ENCODE results near the gene DAZAP2.
"Not testable (repeated sequence)": the region's sequence is repeated elsewhere in the genome, so short reads cannot be mapped to it uniquely, and the experiment has no call there.

DAZAP2 gene

GRCh38 chr12:51253276-51253675, 14.7 kb downstream of the DAZAP2 start:
- DNase-seq, result no peak
- no peak overlapping the region for H2AFZ ChIP-seq (ENCODE audit: low read length)
- no peak overlapping the region for H3K9ac ChIP-seq (ENCODE audit: low read length)

GRCh38 chr12:51254536-51254935, 15.9 kb downstream of the DAZAP2 start:
- H3K27me3 ChIP-seq (replicated peaks; ENCODE audit: insufficient read depth, low read length), result no peaks in the 10 kb centered on the region
- no peaks in the 10 kb centered on the region for H3F3A ChIP-seq (ENCODE audit: insufficient read depth, low read length)
- H3K27ac ChIP-seq (ENCODE audit: low read length), result no peak overlapping the region
- H3K9me2 ChIP-seq (replicated peaks; ENCODE audit: insufficient read depth, low read length), result no peaks in the 10 kb centered on the region
- H4K20me1 ChIP-seq (ENCODE audit: insufficient read depth, low read length), result no peaks in the 10 kb centered on the region
- H3K4me1 ChIP-seq (ENCODE audit: low read length), result no peaks in the 10 kb centered on the region
- H3K36me3 ChIP-seq (replicated peaks; ENCODE audit: insufficient read depth, low read length), result no peaks in the 10 kb centered on the region
- H3K4me3 ChIP-seq (ENCODE audit: low read length), result no peak overlapping the region
- DNase-seq, result no peak
- H2AFZ ChIP-seq (ENCODE audit: low read length), result no peak overlapping the region
- TF ChIP-seq EZH2 (optimal IDR thresholded peaks at IDR 0.05; ENCODE audit: low read depth, low read length), result no peak
- no peak overlapping the region for H3K9ac ChIP-seq (ENCODE audit: low read length)
- no peaks in the 10 kb centered on the region for H3K9me3 ChIP-seq (replicated peaks; ENCODE audit: insufficient read depth, low read length)
- H3K79me2 ChIP-seq (ENCODE audit: low read length), result no peaks in the 10 kb centered on the region
- no peak overlapping the region for H3K4me2 ChIP-seq (ENCODE audit: low read depth, low read length)

More at GRCh38 chr12:51253276-51253675, 14.7 kb downstream of the DAZAP2 start:
- Histone ChIP-seq H3K4me2 (ENCODE audit: low read depth, low read length) (no peak overlapping the region), H3K79me2 (ENCODE audit: low read length) (no peaks in the 10 kb centered on the region), H4K20me1 (ENCODE audit: insufficient read depth, low read length) (no peaks in the 10 kb centered on the region), H3K9me2 (replicated peaks; ENCODE audit: insufficient read depth, low read length) (no peaks in the 10 kb centered on the region), H3K9me3 (replicated peaks; ENCODE audit: insufficient read depth, low read length) (no peaks in the 10 kb centered on the region), H3K27ac (ENCODE audit: low read length) (no peak overlapping the region), H3K27me3 (replicated peaks; ENCODE audit: insufficient read depth, low read length) (no peaks in the 10 kb centered on the region), H3K4me3 (ENCODE audit: low read length) (no peak overlapping the region), H3F3A (ENCODE audit: insufficient read depth, low read length) (no peaks in the 10 kb centered on the region), H3K4me1 (ENCODE audit: low read length) (no peaks in the 10 kb centered on the region), H3K36me3 (replicated peaks; ENCODE audit: insufficient read depth, low read length) (no peaks in the 10 kb centered on the region)
- TF ChIP-seq EZH2 (optimal IDR thresholded peaks at IDR 0.05; ENCODE audit: low read depth, low read length), result no peak
- TF ChIP-seq CTCF (IDR thresholded peaks at IDR 0.05; ENCODE audit: low read length), result no peak
- TF ChIP-seq EZH2phosphoT487 (IDR thresholded peaks at IDR 0.05; ENCODE audit: low read length), result no peak

- H3F3A ChIP-seq (ENCODE audit: insufficient read depth, low read length); H3K79me2 ChIP-seq (ENCODE audit: low read length); H3K9me3 ChIP-seq (replicated peaks; ENCODE audit: insufficient read depth, low read length); H4K20me1 ChIP-seq (ENCODE audit: insufficient read depth, low read length); H2AFZ ChIP-seq (ENCODE audit: low read length); H3K4me1 ChIP-seq (ENCODE audit: low read length); H3K27me3 ChIP-seq (replicated peaks; ENCODE audit: insufficient read depth, low read length); DNase-seq; H3K4me3 ChIP-seq (ENCODE audit: low read length); H3K27ac ChIP-seq (ENCODE audit: low read length); H3K9me2 ChIP-seq (replicated peaks; ENCODE audit: insufficient read depth, low read length); H3K4me2 ChIP-seq (ENCODE audit: low read depth, low read length); H3K9ac ChIP-seq (ENCODE audit: low read length); H3K36me3 ChIP-seq (replicated peaks; ENCODE audit: insufficient read depth, low read length): not testable (repeated sequence)
Observed at GRCh38 chr12:51259600-51259999, 21.0 kb downstream of the DAZAP2 start.

- H3K4me2 ChIP-seq (ENCODE audit: low read depth, low read length), result no peak overlapping the region
- peaks cover 5% of the 10 kb centered on the region for H3K4me1 ChIP-seq (ENCODE audit: low read length)
- no peak overlapping the region for H2AFZ ChIP-seq (ENCODE audit: low read length)
- H3K9me3 ChIP-seq (replicated peaks; ENCODE audit: insufficient read depth, low read length), result no peaks in the 10 kb centered on the region
- TF ChIP-seq EZH2 (optimal IDR thresholded peaks at IDR 0.05; ENCODE audit: low read depth, low read length) (no peak), EZH2phosphoT487 (IDR thresholded peaks at IDR 0.05; ENCODE audit: low read length) (no peak), CTCF (IDR thresholded peaks at IDR 0.05; ENCODE audit: low read length) (peak; percentile 24; the same call in 1 of the 2 replicates)
- H3K4me3 ChIP-seq (ENCODE audit: low read length), result no peak overlapping the region
- DNase-seq, result peak; percentile 9
- no peaks in the 10 kb centered on the region for H4K20me1 ChIP-seq (ENCODE audit: insufficient read depth, low read length)
- no peaks in the 10 kb centered on the region for H3K79me2 ChIP-seq (ENCODE audit: low read length)
- no peaks in the 10 kb centered on the region for H3K27me3 ChIP-seq (replicated peaks; ENCODE audit: insufficient read depth, low read length)
- no peaks in the 10 kb centered on the region for H3F3A ChIP-seq (ENCODE audit: insufficient read depth, low read length)
- H3K27ac ChIP-seq (ENCODE audit: low read length), result no peak overlapping the region
- no peaks in the 10 kb centered on the region for H3K36me3 ChIP-seq (replicated peaks; ENCODE audit: insufficient read depth, low read length)
- H3K9ac ChIP-seq (ENCODE audit: low read length), result no peak overlapping the region
- H3K9me2 ChIP-seq (replicated peaks; ENCODE audit: insufficient read depth, low read length), result no peaks in the 10 kb centered on the region
Observed at GRCh38 chr12:51262758-51263177, 24.1 kb downstream of the DAZAP2 start.
